ENCODE data around the gene REXO2.

The REXO2 gene

GRCh38 chr11:114440971-114441763, 1.9 kb downstream of the REXO2 start:
- DNase-seq (ENCODE audit: low read depth, low spot score), result no peak

GRCh38 chr11:114441921-114442320, 2.7 kb downstream of the REXO2 start:
- DNase-seq (ENCODE audit: low read depth, low spot score), result no peak

DNA sequence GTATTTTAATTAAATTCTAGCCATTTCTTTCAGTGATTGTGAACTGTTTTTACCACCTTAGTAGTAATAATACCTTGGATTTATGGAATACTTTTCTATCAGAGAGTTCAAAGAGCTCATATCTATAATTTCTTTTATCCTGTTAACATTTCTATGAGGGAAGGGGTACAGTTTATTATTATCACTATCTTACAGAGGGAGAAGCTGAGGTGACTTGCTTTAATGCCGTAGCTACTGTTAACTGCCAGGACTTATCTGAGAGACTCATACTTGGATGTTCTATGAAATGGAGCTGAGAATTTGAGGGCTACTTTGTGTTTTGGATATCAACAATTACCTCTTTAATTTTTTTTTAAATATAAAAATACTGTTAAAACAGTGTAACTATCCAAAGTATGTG, 3.3 kb downstream of the REXO2 start:
- no peak for DNase-seq (ENCODE audit: low read depth, low spot score)

- DNase-seq (ENCODE audit: low read depth, low spot score), result no peak
These were observed 8.2 kb downstream of the REXO2 start for GRCh38 chr11:114447444-114447843.

DNA sequence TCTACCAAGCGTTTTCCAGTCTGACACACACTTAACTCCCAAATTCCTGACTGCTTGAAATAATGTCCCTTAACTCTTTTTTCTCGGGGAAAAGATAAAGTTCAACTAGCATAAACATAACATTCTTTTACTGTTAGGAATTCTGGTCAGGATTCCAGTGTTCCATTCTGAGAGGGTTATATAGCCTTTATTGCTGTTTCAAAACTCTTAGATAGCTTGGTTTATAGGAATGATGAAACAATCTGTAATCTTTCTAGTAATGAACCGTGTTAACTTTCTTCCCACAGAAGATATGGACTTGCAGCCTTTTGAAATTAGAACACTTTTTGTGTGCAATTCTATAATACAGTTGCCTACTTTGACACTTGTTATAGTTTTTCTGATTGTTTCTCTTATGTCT, 8.6 kb downstream of the REXO2 start:
- no peak for DNase-seq (ENCODE audit: low read depth, low spot score)

- DNase-seq (ENCODE audit: low read depth, low spot score), result no peak
These were observed 9.6 kb downstream of the REXO2 start for GRCh38 chr11:114448749-114449482.

- no peak for DNase-seq (ENCODE audit: low read depth, low spot score)
These were observed 10.6 kb downstream of the REXO2 start for GRCh38 chr11:114449845-114450244.

- no peak for DNase-seq (ENCODE audit: low read depth, low spot score)
These were observed 13.1 kb downstream of the REXO2 start for GRCh38 chr11:114452399-114452798.

GRCh38 chr11:114463999-114464398, 24.7 kb downstream of the REXO2 start:
- DNase-seq (ENCODE audit: low read depth, low spot score), result no peak

DNA sequence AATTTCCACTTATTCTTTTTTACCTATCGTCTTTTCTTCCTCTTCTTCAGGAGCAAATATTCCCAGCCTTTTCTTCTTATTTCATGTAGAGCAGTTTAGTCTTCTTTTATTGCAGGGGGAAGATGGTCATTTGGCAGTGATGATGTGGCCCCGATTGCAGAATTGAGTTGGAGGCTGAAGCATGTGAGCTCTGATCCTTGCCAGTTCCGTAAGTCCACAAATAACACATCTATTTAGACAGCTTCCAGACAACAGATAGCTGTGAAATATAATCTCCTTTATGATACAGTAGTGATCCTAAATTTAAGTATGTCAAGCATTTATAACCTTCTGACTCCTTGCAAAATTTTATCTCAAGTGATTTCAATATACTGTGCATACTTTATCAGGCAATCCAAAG, 27.5 kb downstream of the REXO2 start:
- DNase-seq (ENCODE audit: low read depth, low spot score), result no peak

GRCh38 chr11:114472661-114473060, 33.4 kb downstream of the REXO2 start:
- no peak for DNase-seq (ENCODE audit: low read depth, low spot score)

DNA sequence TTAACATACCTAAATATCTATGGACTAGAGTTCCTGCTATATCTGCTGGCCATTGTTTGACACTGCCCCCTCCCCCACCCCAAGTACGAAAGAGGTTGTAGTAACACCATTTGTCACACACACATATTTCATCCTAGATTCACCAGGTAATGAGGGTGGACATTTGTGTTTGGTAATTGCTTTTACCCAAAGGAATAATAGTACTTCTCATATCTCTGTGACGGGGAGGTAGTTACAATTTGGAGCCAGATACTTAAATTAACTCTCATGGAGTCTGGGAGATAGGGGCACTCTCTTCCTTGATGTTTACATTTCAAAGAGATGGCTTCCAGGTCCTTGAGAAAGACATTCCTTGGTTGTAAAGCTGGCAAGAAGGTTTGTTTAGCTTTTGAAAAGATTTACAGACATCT, 38.7 kb downstream of the REXO2 start:
- DNase-seq (ENCODE audit: low read depth, low spot score), result no peak

GRCh38 chr11:114478768-114479167, 39.5 kb downstream of the REXO2 start:
- no peak for DNase-seq (ENCODE audit: low read depth, low spot score)

- no peak for DNase-seq (ENCODE audit: low read depth, low spot score)
These were observed 40.1 kb downstream of the REXO2 start for GRCh38 chr11:114479331-114479730.

DNA sequence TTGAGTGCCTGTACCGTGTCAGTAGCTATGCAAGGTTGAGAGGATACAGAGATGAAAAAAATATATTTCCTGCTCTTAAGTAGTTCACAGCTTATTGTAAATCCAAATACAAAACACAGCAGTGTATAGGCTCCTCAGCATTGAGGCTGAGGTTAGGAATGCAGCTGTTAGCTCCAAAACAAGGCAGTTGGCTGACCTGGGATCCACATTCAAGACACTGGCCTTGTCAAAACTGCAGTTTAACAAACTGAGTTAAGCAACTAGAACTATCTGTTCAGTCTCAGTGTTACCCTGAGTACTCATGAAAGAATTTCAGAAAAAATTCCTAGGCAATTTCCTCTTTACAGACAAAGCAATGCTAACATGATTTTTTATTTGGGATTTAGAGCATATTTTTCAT, 42.8 kb downstream of the REXO2 start:
- DNase-seq (ENCODE audit: low read depth, low spot score), result no peak

DNA sequence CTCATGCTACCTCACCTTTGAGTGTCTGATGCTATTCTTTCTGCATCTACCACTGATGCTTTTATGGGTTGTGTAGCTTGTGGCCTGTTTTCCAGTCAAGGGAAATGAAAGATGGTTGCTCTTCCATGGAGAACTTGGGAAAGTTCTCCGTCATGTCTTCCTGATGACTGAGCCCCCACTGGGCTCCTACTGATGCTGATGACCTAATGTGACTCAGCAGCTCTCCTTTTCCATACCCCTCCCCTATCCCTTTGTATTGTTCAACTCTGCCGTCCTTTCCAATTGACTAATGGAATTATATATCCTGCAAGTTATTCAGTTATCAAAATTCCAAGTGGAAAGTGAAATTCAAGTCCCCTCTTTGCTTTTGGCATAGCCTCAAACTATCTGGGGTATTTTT, 44.7 kb downstream of the REXO2 start:
- DNase-seq (ENCODE audit: low read depth, low spot score), result no peak

- no peak for DNase-seq (ENCODE audit: low read depth, low spot score)
These were observed 57.6 kb downstream of the REXO2 start for GRCh38 chr11:114496915-114497314.

- no peak for DNase-seq (ENCODE audit: low read depth, low spot score)
These were observed 60.5 kb downstream of the REXO2 start for GRCh38 chr11:114499756-114500155.

Measured in activated naive CD8-positive, alpha-beta T cell treated with anti-CD3 and anti-CD28 coated beads, Interleukin-2, amount 50 U/mL, for 16 hours (primary cell).